Measurements from ENCODE around the gene SELENOP.
A peak's percentile ranks its signal among the peaks of the same experiment; 100 is the strongest.
"Not testable (repeated sequence)": the region's sequence is repeated elsewhere in the genome, so short reads cannot be mapped to it uniquely, and the experiment has no call there.

SELENOP gene

GRCh38 chr5:42844408-42844807 lies 32.7 kb upstream of the SELENOP start:
- not testable (repeated sequence) for H3K4me3 ChIP-seq (ENCODE audit: low read depth in 1 of 5, low read length in 5 of 5); H3K27me3 ChIP-seq (ENCODE audit: control insufficient read depth in 5 of 5, insufficient read depth in 4 of 5, low read length in 5 of 5); H3K9me3 ChIP-seq (ENCODE audit: control insufficient read depth in 5 of 5, low read length in 5 of 5); H3K9ac ChIP-seq (ENCODE audit: low read length in 5 of 5); H3K27ac ChIP-seq (ENCODE audit: low read depth, low read length); H3K36me3 ChIP-seq (ENCODE audit: control insufficient read depth in 5 of 5, insufficient read depth in 5 of 5, low read length in 5 of 5)
- H3K4me1 ChIP-seq (ENCODE audit: control insufficient read depth in 5 of 5, insufficient read depth in 5 of 5, low read length in 5 of 5): peaks cover 3 to 39% (median 31%) of the 10 kb centered on the region in 5 donors

GRCh38 chr5:42843675-42844292 lies 32.1 kb upstream of the SELENOP start:
- Histone ChIP-seq H3K9ac (ENCODE audit: low read length in 5 of 5) (peak overlapping the region in 1 of 5 donors; percentile 41), H3K9me3 (ENCODE audit: control insufficient read depth in 5 of 5, low read length in 5 of 5) (no peaks in the 10 kb centered on the region), H3K27me3 (ENCODE audit: control insufficient read depth in 5 of 5, insufficient read depth in 4 of 5, low read length in 5 of 5) (no peaks in the 10 kb centered on the region), H3K4me3 (ENCODE audit: low read depth in 1 of 5, low read length in 5 of 5) (no peak overlapping the region), H3K36me3 (ENCODE audit: control insufficient read depth in 5 of 5, insufficient read depth in 5 of 5, low read length in 5 of 5) (no peaks in the 10 kb centered on the region), H3K4me1 (ENCODE audit: control insufficient read depth in 5 of 5, insufficient read depth in 5 of 5, low read length in 5 of 5) (peaks cover 3 to 39% (median 31%) of the 10 kb centered on the region in 5 donors), H3K27ac (ENCODE audit: low read depth, low read length) (peak overlapping the region; percentile 35)

- Histone ChIP-seq H3K9me3 (ENCODE audit: control insufficient read depth in 5 of 5, low read length in 5 of 5) (no peaks in the 10 kb centered on the region), H3K9ac (ENCODE audit: low read length in 5 of 5) (peak overlapping the region in 2 of 5 donors; percentile 13 to 41), H3K27ac (ENCODE audit: low read depth, low read length) (peak overlapping the region; percentile 35), H3K36me3 (ENCODE audit: control insufficient read depth in 5 of 5, insufficient read depth in 5 of 5, low read length in 5 of 5) (no peaks in the 10 kb centered on the region), H3K4me1 (ENCODE audit: control insufficient read depth in 5 of 5, insufficient read depth in 5 of 5, low read length in 5 of 5) (peaks cover 3 to 39% (median 31%) of the 10 kb centered on the region in 5 donors), H3K27me3 (ENCODE audit: control insufficient read depth in 5 of 5, insufficient read depth in 4 of 5, low read length in 5 of 5) (no peaks in the 10 kb centered on the region), H3K4me3 (ENCODE audit: low read depth in 1 of 5, low read length in 5 of 5) (peak overlapping the region in 1 of 5 donors; percentile 15)
These were observed 31.4 kb upstream of the SELENOP start for GRCh38 chr5:42842921-42843641.

- Histone ChIP-seq H3K4me3 (ENCODE audit: low read depth in 1 of 5, low read length in 5 of 5) (peak overlapping the region in 2 of 5 donors; percentile 9 to 37), H3K27ac (ENCODE audit: low read depth, low read length) (peak overlapping the region; percentile 43)
These were observed 29.3 kb upstream of the SELENOP start for GRCh38 chr5:42840842-42841567.

GRCh38 chr5:42840269-42840668 lies 28.6 kb upstream of the SELENOP start:
- Histone ChIP-seq H3K27ac (ENCODE audit: low read depth, low read length) (peak overlapping the region; percentile 43), H3K4me3 (ENCODE audit: low read depth in 1 of 5, low read length in 5 of 5) (peak overlapping the region in 3 of 5 donors; percentile 13 to 37 (median 14)), H3K9me3 (ENCODE audit: control insufficient read depth in 5 of 5, low read length in 5 of 5) (no peaks in the 10 kb centered on the region), H3K36me3 (ENCODE audit: control insufficient read depth in 5 of 5, insufficient read depth in 5 of 5, low read length in 5 of 5) (no peaks in the 10 kb centered on the region), H3K4me1 (ENCODE audit: control insufficient read depth in 5 of 5, insufficient read depth in 5 of 5, low read length in 5 of 5) (peaks cover 3 to 39% (median 31%) of the 10 kb centered on the region in 5 donors), H3K27me3 (ENCODE audit: control insufficient read depth in 5 of 5, insufficient read depth in 4 of 5, low read length in 5 of 5) (no peaks in the 10 kb centered on the region), H3K9ac (ENCODE audit: low read length in 5 of 5) (peak overlapping the region in 3 of 5 donors; percentile 6 to 19 (median 12))

More at GRCh38 chr5:42840842-42841567, 29.3 kb upstream of the SELENOP start:
- Histone ChIP-seq H3K9ac (ENCODE audit: low read length in 5 of 5) (no peak overlapping the region), H3K4me1 (ENCODE audit: control insufficient read depth in 5 of 5, insufficient read depth in 5 of 5, low read length in 5 of 5) (peaks cover 3 to 39% (median 31%) of the 10 kb centered on the region in 5 donors), H3K27me3 (ENCODE audit: control insufficient read depth in 5 of 5, insufficient read depth in 4 of 5, low read length in 5 of 5) (no peaks in the 10 kb centered on the region), H3K36me3 (ENCODE audit: control insufficient read depth in 5 of 5, insufficient read depth in 5 of 5, low read length in 5 of 5) (no peaks in the 10 kb centered on the region), H3K9me3 (ENCODE audit: control insufficient read depth in 5 of 5, low read length in 5 of 5) (no peaks in the 10 kb centered on the region)

- H3K27ac ChIP-seq (ENCODE audit: low read depth, low read length): no peak overlapping the region
- H3K4me3 ChIP-seq (ENCODE audit: low read depth in 1 of 5, low read length in 5 of 5): no peak overlapping the region
- no peaks in the 10 kb centered on the region for H3K36me3 ChIP-seq (ENCODE audit: control insufficient read depth in 5 of 5, insufficient read depth in 5 of 5, low read length in 5 of 5)
- no peaks in the 10 kb centered on the region for H3K27me3 ChIP-seq (ENCODE audit: control insufficient read depth in 5 of 5, insufficient read depth in 4 of 5, low read length in 5 of 5)
- peaks cover 3 to 39% (median 31%) of the 10 kb centered on the region in 5 donors for H3K4me1 ChIP-seq (ENCODE audit: control insufficient read depth in 5 of 5, insufficient read depth in 5 of 5, low read length in 5 of 5)
- H3K9me3 ChIP-seq (ENCODE audit: control insufficient read depth in 5 of 5, low read length in 5 of 5): peaks cover 0 to 5% (median 0%) of the 10 kb centered on the region in 5 donors
- no peak overlapping the region for H3K9ac ChIP-seq (ENCODE audit: low read length in 5 of 5)
These were observed 27.5 kb upstream of the SELENOP start for GRCh38 chr5:42839196-42839595.

GRCh38 chr5:42837601-42838000 lies 25.9 kb upstream of the SELENOP start:
- Histone ChIP-seq H3K36me3 (ENCODE audit: control insufficient read depth in 5 of 5, insufficient read depth in 5 of 5, low read length in 5 of 5) (no peaks in the 10 kb centered on the region), H3K27ac (ENCODE audit: low read depth, low read length) (no peak overlapping the region), H3K4me1 (ENCODE audit: control insufficient read depth in 5 of 5, insufficient read depth in 5 of 5, low read length in 5 of 5) (peaks cover 0 to 26% (median 18%) of the 10 kb centered on the region in 5 donors), H3K9ac (ENCODE audit: low read length in 5 of 5) (no peak overlapping the region), H3K4me3 (ENCODE audit: low read depth in 1 of 5, low read length in 5 of 5) (peak overlapping the region in 1 of 5 donors; percentile 4), H3K9me3 (ENCODE audit: control insufficient read depth in 5 of 5, low read length in 5 of 5) (peaks cover 0 to 5% (median 0%) of the 10 kb centered on the region in 5 donors), H3K27me3 (ENCODE audit: control insufficient read depth in 5 of 5, insufficient read depth in 4 of 5, low read length in 5 of 5) (no peaks in the 10 kb centered on the region)

- Histone ChIP-seq H3K27ac (ENCODE audit: low read depth, low read length) (no peak overlapping the region), H3K4me3 (ENCODE audit: low read depth in 1 of 5, low read length in 5 of 5) (peak overlapping the region in 1 of 5 donors; percentile 16), H3K9me3 (ENCODE audit: control insufficient read depth in 5 of 5, low read length in 5 of 5) (peaks cover 0 to 5% (median 0%) of the 10 kb centered on the region in 5 donors), H3K4me1 (ENCODE audit: control insufficient read depth in 5 of 5, insufficient read depth in 5 of 5, low read length in 5 of 5) (peaks cover 0 to 16% (median 15%) of the 10 kb centered on the region in 5 donors), H3K36me3 (ENCODE audit: control insufficient read depth in 5 of 5, insufficient read depth in 5 of 5, low read length in 5 of 5) (no peaks in the 10 kb centered on the region), H3K27me3 (ENCODE audit: control insufficient read depth in 5 of 5, insufficient read depth in 4 of 5, low read length in 5 of 5) (no peaks in the 10 kb centered on the region), H3K9ac (ENCODE audit: low read length in 5 of 5) (no peak overlapping the region)
These were observed 24.5 kb upstream of the SELENOP start for GRCh38 chr5:42836070-42836769.

- Histone ChIP-seq H3K27ac (ENCODE audit: low read depth, low read length) (no peak overlapping the region), H3K4me3 (ENCODE audit: low read depth in 1 of 5, low read length in 5 of 5) (no peak overlapping the region), H3K27me3 (ENCODE audit: control insufficient read depth in 5 of 5, insufficient read depth in 4 of 5, low read length in 5 of 5) (no peaks in the 10 kb centered on the region), H3K9ac (ENCODE audit: low read length in 5 of 5) (no peak overlapping the region), H3K36me3 (ENCODE audit: control insufficient read depth in 5 of 5, insufficient read depth in 5 of 5, low read length in 5 of 5) (no peaks in the 10 kb centered on the region), H3K4me1 (ENCODE audit: control insufficient read depth in 5 of 5, insufficient read depth in 5 of 5, low read length in 5 of 5) (peaks cover 0 to 2% (median 0%) of the 10 kb centered on the region in 5 donors), H3K9me3 (ENCODE audit: control insufficient read depth in 5 of 5, low read length in 5 of 5) (peaks cover 0 to 5% (median 0%) of the 10 kb centered on the region in 5 donors)
These were observed 20.4 kb upstream of the SELENOP start for GRCh38 chr5:42832060-42832459.
